Daoy (cell line): ENCODE results near the gene CTNNA1. TPM values are rescaled to one million over a fixed set of nuclear protein-coding genes. Genes with fewer than 3 reads are reported as not detected.

ENCODE experiments used
- DNase-seq: peaks from one replicate; pipeline ENCODE4 v3.0.0-alpha.2; 2015; ENCODE audit warnings: low read depth
- total RNA-seq: library from RNA; depleted of rRNA; stranded (reverse); fragments of >200 nt; shearing (Covaris generic); gene quantifications from 2 replicates; pipeline ENCODE4 v1.2.3, GENCODE V29; 2014

Gene CTNNA1
- total RNA-seq, 1 experiment from 2014 or later: 255 TPM

- no peak for DNase-seq
These were observed 177.3 kb downstream of the CTNNA1 start for GRCh38 chr5:138930371-138931097.

GRCh38 chr5:138932171-138932810 lies 179.1 kb downstream of the CTNNA1 start:
- DNase-seq: no peak

GRCh38 chr5:138933522-138934290 lies 180.5 kb downstream of the CTNNA1 start:
- no peak for DNase-seq

GRCh38 chr5:138934971-138935370 lies 181.7 kb downstream of the CTNNA1 start:
- no peak for DNase-seq

DNA sequence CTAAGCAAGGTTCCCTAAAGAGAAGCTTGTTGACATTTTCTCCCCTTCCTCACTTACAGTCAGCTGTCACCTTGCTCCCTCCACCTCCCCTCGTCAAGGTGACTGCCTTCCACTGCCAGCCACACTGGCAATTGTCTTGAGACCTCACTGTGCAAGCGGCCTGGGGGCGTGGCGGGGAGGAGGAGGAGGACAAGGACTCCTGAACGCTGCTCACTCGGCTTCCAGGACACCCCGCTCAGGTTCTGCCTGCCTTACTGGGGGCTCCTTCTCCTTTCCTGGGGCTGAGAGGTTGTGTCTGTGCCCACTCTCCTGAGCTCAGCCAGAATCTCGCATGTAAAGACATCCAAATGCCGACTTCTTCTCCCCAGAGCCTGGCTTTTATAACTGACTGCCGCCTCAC lies 182.2 kb downstream of the CTNNA1 start:
- no peak for DNase-seq

GRCh38 chr5:138936225-138936967 lies 183.2 kb downstream of the CTNNA1 start:
- no peak for DNase-seq

DNA sequence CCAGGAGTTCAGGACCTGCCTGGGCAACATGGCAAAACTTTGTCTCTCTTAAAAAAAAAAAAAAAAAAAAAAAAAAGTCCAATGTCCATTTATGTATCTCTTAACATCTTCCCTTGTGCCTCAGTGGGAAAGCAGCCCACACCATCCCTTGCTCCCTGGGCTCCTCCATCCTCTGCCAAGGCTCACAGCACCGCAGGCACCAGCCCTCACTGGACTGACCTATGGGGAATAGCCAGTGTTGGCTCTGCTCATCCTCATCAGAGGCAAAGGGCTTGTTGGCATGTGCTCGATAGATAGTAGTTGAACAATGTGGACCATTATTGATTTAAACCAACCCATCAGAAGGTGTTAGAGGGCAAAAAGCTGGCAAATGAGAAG lies 183.7 kb downstream of the CTNNA1 start:
- no peak for DNase-seq

- DNase-seq: no peak
These were observed 184.5 kb downstream of the CTNNA1 start for GRCh38 chr5:138937392-138938387.

DNA sequence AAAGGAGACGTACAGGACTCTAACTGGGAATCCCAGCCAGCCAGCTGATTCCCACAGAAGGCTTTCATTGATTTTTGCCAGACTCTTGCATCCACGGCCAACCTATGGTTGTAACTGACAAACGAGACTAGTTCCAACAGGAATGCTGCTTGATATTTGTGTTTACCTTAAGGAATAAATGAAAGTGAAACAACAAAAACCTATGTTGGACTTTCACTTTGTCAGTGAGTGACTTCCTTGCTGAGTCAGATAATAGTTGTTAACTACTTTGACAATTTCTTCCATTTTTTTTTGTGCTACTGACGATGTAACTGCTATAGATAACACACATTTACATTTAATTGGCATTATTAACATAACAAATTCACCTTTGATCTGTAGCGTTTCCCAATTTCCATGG lies 185.3 kb downstream of the CTNNA1 start:
- no peak for DNase-seq

- DNase-seq: no peak
These were observed 188.8 kb downstream of the CTNNA1 start for GRCh38 chr5:138942066-138942465.

DNA sequence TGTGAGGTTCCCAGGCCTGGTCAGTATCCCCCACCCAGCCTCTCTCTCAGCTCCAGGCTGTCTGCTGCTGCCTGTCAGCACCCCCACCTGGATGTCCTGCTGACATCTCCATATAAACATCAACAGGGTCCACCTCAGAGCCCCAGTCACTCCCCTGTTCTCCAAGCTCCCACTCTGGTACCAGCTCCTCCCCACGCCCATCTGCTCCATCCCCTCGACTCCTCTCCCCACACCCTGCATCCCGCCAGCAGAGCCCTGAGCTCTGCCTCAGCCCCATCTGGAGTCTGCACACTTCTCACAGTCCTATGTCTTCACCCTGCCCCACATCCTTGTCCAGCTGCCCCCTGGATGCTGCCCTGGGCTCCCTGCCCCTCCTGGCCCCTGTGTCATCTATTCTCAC lies 189.6 kb downstream of the CTNNA1 start:
- DNase-seq: no peak

DNA sequence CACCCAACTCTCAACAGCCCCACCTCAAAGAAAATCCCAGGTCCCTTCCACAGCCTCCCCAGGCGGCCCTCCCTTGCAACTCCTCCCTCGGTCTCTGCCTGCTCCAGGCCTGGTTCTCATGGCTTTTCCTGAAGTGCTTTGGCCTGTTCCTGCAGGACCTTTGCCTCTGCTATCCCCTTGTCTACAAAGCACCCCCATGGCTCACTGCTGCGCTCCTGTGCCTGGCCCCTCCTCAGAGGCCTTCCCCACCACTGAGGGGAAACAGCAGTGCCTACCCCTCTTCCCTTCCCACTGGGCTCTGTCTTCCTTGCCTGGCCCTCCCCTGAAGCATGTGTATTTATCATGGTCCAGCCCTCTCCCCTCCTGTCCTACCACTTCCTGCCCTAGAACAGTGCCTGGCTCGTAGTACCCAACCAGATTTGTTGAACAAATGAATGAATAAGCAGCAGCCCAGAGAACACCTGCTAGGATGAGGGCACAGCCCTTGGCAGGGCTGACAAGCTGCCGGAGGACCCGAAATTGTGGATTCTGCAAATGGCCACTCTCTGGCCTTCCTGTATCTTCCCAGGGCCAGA lies 190.5 kb downstream of the CTNNA1 start:
- no peak for DNase-seq

DNA sequence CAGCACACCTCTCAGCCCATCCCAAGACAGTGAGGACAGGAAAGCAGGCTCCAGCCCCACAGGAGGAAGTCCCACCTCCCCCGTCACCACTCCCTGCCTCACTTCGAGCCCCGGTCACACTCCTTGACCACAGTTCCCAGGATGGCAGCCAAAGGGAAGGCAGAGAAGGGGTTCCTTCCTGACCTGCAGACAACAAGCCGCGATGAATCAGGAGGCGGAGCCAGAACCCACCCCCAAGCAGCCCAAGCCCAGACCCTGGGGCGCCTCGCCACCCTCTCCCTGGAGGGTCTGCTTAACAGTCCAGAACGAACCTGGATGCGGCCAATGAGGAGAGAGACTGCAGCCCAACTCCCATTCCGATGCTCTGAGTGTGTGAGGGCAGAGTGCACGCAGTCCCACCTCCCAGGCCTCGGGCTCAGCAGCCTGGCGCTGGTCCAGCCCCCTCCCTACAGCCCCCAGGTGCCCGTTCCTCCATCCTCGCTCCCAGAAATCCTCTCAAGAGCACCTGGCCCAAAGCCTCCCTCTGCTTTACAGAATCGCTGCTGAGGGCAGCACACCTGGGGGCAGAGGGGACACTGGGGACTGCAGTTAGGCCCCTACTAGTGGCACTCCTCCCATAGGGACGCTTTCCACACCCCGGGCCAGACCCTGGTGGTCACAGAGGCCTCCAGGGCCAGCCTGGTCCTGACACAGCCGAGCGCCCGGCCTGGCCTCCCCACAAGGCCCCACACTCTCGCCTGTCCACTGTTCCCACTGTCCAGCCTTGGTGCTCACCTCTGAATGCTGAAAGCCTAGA lies 191.5 kb downstream of the CTNNA1 start:
- DNase-seq: peak; percentile 89

GRCh38 chr5:138945421-138946240 lies 192.4 kb downstream of the CTNNA1 start:
- DNase-seq: peak; percentile 30

- no peak for DNase-seq
These were observed 193.0 kb downstream of the CTNNA1 start for GRCh38 chr5:138946241-138946623.

DNA sequence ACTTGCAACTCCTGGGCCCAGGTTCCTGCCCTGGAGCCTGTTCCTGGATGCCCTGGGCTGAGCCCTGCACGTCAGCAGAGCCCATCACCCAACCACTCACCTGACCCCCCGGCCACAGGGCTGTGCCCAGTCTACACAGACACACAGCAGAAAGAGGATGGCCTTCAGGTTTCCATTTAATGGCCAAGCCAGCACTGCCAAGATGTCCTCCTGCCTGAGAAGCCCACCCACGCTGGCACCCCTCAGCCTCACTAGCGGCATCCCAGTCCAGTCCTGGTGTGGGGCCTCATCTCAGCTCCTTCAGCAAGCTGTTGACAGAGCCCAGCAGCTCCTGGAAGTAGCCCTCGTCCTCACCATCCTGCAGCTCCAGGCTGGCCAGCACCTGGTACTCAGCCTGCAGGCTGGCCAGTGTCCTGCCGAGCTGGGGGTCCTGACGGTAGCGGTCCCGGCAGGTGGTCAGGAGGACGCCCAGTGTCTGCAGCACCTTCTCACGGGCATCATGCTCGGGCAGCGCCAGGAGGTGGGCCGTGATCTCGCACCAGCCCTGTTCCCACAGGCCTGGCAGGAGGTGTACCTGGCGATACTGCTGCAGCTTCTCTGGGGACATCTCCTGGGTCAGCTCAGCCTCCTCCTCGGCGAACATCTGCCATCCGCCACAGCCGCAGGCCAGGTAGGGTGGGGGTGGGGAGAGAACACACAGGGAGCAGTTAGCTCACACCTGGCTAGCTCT lies 193.8 kb downstream of the CTNNA1 start:
- DNase-seq: no peak

DNA sequence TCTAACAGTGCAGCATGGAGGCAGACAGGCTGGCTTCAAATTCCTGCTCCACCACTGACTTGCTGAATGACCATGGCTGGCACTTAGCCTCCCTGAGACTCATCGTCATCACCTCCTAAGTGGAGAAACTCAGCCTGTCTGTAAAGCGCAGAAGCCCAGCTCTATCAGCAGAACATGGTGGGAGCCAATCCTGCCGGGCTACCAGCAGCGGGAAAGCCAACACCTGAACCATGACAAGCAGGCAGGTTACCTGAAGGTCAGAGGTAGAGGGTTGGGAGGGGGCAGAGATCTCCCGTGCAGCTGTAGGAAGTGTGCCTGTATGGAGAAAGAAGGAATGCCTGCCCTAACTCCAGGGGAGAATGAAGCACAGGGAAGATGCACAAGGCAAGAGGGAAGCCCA lies 194.6 kb downstream of the CTNNA1 start:
- DNase-seq: no peak
